HFF-Myc (cell line): ENCODE measurements around the gene USP20.

Experiments used
- DNase-seq: peaks from one replicate; pipeline ENCODE4 v3.0.0-alpha.2; 2011; ENCODE audit warnings: low read depth; ENCODE audit errors: extremely low read depth
- H3K4me3 ChIP-seq: replicated peaks from 2 replicates; pipeline ENCODE4 v1.5.1; 2011; ENCODE audit warnings: low read depth, mild to moderate bottlenecking, control low read depth, low read length
- CTCF ChIP-seq: IDR thresholded peaks from 2 replicates; pipeline ENCODE4 v1.5.1; 2012; ENCODE audit warnings: mild to moderate bottlenecking, low read depth, low read length, control low read depth; ENCODE audit errors: missing control alignments

Gene USP20

GRCh38 chr9:129839324-129840023 lies 4.2 kb downstream of the USP20 start:
- DNase-seq, result no peak
- TF ChIP-seq CTCF, result no peak
- H3K4me3 ChIP-seq, result no peak overlapping the region

- DNase-seq, result no peak
Observed at GRCh38 chr9:129840034-129840433, 4.8 kb downstream of the USP20 start.

GRCh38 chr9:129841071-129841470 lies 5.8 kb downstream of the USP20 start:
- no peak overlapping the region for H3K4me3 ChIP-seq
- DNase-seq, result no peak
- TF ChIP-seq CTCF, result no peak

More at GRCh38 chr9:129840034-129840433, 4.8 kb downstream of the USP20 start:
- no peak for TF ChIP-seq CTCF
- no peak overlapping the region for H3K4me3 ChIP-seq

- H3K4me3 ChIP-seq, result no peak overlapping the region
- no peak for TF ChIP-seq CTCF
Observed at GRCh38 chr9:129845373-129845772, 10.1 kb downstream of the USP20 start.

GRCh38 chr9:129848712-129849441 lies 13.6 kb downstream of the USP20 start:
- TF ChIP-seq CTCF, result no peak
- no peak for DNase-seq
- H3K4me3 ChIP-seq, result no peak overlapping the region

More at GRCh38 chr9:129845373-129845772, 10.1 kb downstream of the USP20 start:
- DNase-seq, result no peak

- H3K4me3 ChIP-seq, result no peak overlapping the region
- no peak for TF ChIP-seq CTCF
Observed at GRCh38 chr9:129849901-129850300, 14.6 kb downstream of the USP20 start.

More at GRCh38 chr9:129849901-129850300, 14.6 kb downstream of the USP20 start:
- no peak for DNase-seq
